ENCODE results near the gene TPT1. TPM values are rescaled to one million over a fixed set of nuclear protein-coding genes. Genes with fewer than 3 reads are reported as not detected.
"Not testable (repeated sequence)": the region's sequence is repeated elsewhere in the genome, so short reads cannot be mapped to it uniquely, and the experiment has no call there.

Gene TPT1
- polyA plus RNA-seq, 1 experiment: 7,581 TPM

GRCh38 chr13:45302507-45302906, 38.5 kb downstream of the TPT1 start:
- H3K4me3 ChIP-seq (ENCODE audit: low read depth, low read length): no peak overlapping the region
- no peaks in the 10 kb centered on the region for H3K27me3 ChIP-seq (ENCODE audit: control insufficient read depth, insufficient read depth, low read length)
- H3K9me3 ChIP-seq (ENCODE audit: control insufficient read depth, insufficient read depth, low read length): no peaks in the 10 kb centered on the region
- DNase-seq (ENCODE audit: low read depth, low spot score): no peak
- CTCF ChIA-PET: interaction anchor here (0.6 to 2.2 kb wide), 4 partner anchors 19 to 270 kb away, joined by 4 to 13 read pairs (median 4); no protein-coding TSS in a partner anchor
- POLR2A ChIA-PET: interaction anchor here (0.5 to 1.2 kb wide), 2 partner anchors 139 to 144 kb away, joined by 3 read pairs; no protein-coding TSS in a partner anchor
- H3K27ac ChIP-seq (ENCODE audit: low read depth, low read length): no peak overlapping the region
- TF ChIP-seq CTCF (IDR thresholded peaks at IDR 0.05; ENCODE audit: low read depth, low read length): no peak

GRCh38 chr13:45301263-45301662, 39.7 kb downstream of the TPT1 start:
- POLR2A ChIA-PET: interaction anchor here (1.2 kb wide), 1 partner anchor 142 kb away, joined by 3 read pairs; no protein-coding TSS in a partner anchor
- CTCF ChIA-PET: interaction anchor here (0.9 to 2.4 kb wide), 2 partner anchors 18 to 254 kb away, joined by 5 to 9 read pairs; no protein-coding TSS in a partner anchor
- no peaks in the 10 kb centered on the region for H3K9me3 ChIP-seq (ENCODE audit: control insufficient read depth, insufficient read depth, low read length)
- no peak overlapping the region for H3K4me3 ChIP-seq (ENCODE audit: low read depth, low read length)
- H3K27me3 ChIP-seq (ENCODE audit: control insufficient read depth, insufficient read depth, low read length): no peaks in the 10 kb centered on the region
- no peak overlapping the region for H3K27ac ChIP-seq (ENCODE audit: low read depth, low read length)
- no peak for TF ChIP-seq CTCF (IDR thresholded peaks at IDR 0.05; ENCODE audit: low read depth, low read length)
- no peak for DNase-seq (ENCODE audit: low read depth, low spot score)

DNA sequence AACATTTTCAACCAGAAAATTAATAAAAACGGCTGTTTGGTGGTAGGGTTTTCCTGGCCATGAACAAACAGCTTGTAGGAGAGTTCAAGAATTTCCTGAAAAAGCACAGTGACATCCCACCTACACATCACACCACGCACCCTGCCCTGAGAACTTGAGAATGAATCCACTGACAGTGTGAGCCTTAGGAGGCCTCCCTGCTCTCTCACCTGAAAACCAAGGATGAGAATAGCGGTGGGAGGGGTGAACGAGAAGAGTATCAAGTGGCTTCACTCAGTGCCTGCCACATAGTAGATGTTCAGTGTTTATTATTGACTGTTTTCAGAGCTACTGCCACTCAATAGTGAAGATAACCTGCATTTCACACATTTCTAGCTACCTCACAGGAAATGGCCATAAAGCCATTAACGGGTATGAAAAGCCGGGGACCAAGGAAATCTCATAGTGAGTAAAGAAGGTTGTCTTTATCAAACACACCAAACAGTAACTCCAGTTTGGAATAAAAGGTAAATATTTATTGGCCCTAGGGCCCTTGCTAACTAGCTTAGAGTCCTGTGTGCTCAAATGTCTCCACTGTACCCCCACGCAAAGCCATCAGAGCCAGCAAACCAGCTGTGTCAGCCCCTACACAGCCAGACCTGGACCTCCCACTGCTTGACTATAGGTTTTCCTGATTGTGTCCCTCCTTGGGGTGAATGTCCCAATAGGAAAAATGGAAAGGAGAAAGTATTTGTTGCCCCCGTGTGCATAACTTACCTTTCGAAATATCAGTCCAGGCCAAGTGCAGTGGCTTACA, 40.6 kb downstream of the TPT1 start:
- CTCF ChIA-PET: interaction anchor here (0.7 to 2.4 kb wide), 3 partner anchors 138 to 327 kb away, joined by 3 to 9 read pairs (median 3); no protein-coding TSS in a partner anchor
- POLR2A ChIA-PET: no interaction called here
- Histone ChIP-seq H3K4me3 (ENCODE audit: low read depth, low read length) (no peak overlapping the region), H3K27me3 (ENCODE audit: control insufficient read depth, insufficient read depth, low read length) (no peaks in the 10 kb centered on the region), H3K9me3 (ENCODE audit: control insufficient read depth, insufficient read depth, low read length) (no peaks in the 10 kb centered on the region), H3K27ac (ENCODE audit: low read depth, low read length) (no peak overlapping the region)
- no peak for TF ChIP-seq CTCF (IDR thresholded peaks at IDR 0.05; ENCODE audit: low read depth, low read length)
- no peak for DNase-seq (ENCODE audit: low read depth, low spot score)

DNA sequence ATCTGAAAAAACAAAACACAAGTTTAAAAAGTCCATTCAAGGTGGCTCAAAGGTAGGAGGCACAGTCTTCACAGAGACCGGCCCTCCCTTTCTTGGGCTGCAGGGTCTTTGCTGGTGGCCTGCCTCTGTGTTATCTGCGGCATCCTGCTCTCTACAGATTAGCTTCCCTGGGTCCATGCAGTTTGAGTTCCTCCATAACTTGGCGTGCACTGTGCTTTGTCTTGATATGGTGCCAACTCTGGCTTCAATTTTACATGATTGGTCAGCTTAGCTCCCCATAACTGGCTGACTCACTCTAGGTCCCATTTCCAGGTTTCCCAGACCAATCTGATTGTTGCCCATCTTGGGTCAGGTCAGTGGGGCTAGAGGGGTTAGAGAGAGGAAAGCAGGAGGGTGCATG, 41.8 kb downstream of the TPT1 start:
- ChIA-PET POLR2A (interaction anchor here (0.5 to 0.6 kb wide), 3 partner anchors 12 to 222 kb away, joined by 3 to 4 read pairs (median 3); no protein-coding TSS in a partner anchor), CTCF (interaction anchor here (0.6 to 2.9 kb wide), 5 partner anchors 10 to 326 kb away, joined by 3 to 17 read pairs (median 9); no protein-coding TSS in a partner anchor)
- no peak for DNase-seq (ENCODE audit: low read depth, low spot score)
- Histone ChIP-seq H3K9me3 (ENCODE audit: control insufficient read depth, insufficient read depth, low read length) (no peaks in the 10 kb centered on the region), H3K4me3 (ENCODE audit: low read depth, low read length) (no peak overlapping the region), H3K27me3 (ENCODE audit: control insufficient read depth, insufficient read depth, low read length) (no peaks in the 10 kb centered on the region), H3K27ac (ENCODE audit: low read depth, low read length) (no peak overlapping the region)
- TF ChIP-seq CTCF (IDR thresholded peaks at IDR 0.05; ENCODE audit: low read depth, low read length): no peak

- POLR2A ChIA-PET; H3K4me3 ChIP-seq (ENCODE audit: low read depth, low read length); H3K27me3 ChIP-seq (ENCODE audit: control insufficient read depth, insufficient read depth, low read length); H3K27ac ChIP-seq (ENCODE audit: low read depth, low read length); DNase-seq (ENCODE audit: low read depth, low spot score); H3K9me3 ChIP-seq (ENCODE audit: control insufficient read depth, insufficient read depth, low read length): not testable (repeated sequence)
- CTCF ChIA-PET: interaction anchor here (2.4 to 2.9 kb wide), 2 partner anchors 11 to 18 kb away, joined by 16 to 17 read pairs; no protein-coding TSS in a partner anchor
Measured at GRCh38 chr13:45298550-45298949, 42.4 kb downstream of the TPT1 start.

Data from AG04450 (cell line).